ENCODE results near the gene TAGAP. TPM values are rescaled to one million over a fixed set of nuclear protein-coding genes. Genes with fewer than 3 reads are reported as not detected.

The TAGAP gene
- total and polyA plus RNA-seq, 4 donors = 3.1 to 7.7 (median 3.7) TPM

- Histone ChIP-seq H3K27me3 (ENCODE audit: control insufficient read depth, insufficient read depth, low read length) (peaks cover 5% of the 10 kb centered on the region), H3K36me3 (ENCODE audit: control insufficient read depth, insufficient read depth, low read length) (no peaks in the 10 kb centered on the region), H3K27ac (ENCODE audit: low read depth, low read length) (no peak overlapping the region), H3K4me3 (ENCODE audit: low read depth, low read length) (no peak overlapping the region), H3K4me1 (ENCODE audit: control insufficient read depth, insufficient read depth, low read length) (peaks cover 6% of the 10 kb centered on the region), H3K9me3 (ENCODE audit: control insufficient read depth, insufficient read depth, low read length) (no peaks in the 10 kb centered on the region)
- no peak for DNase-seq (ENCODE audit: low read depth in 4 of 6, low spot score in 6 of 6)
- no CpG with 5 or more reads among the region's 7 CpGs for WGBS (ENCODE audit: insufficient coverage)
These were observed 27.3 kb upstream of the TAGAP start for GRCh38 chr6:159071843-159072769.

- DNase-seq (ENCODE audit: low read depth in 4 of 6, low spot score in 6 of 6) = no peak
- Histone ChIP-seq H3K4me3 (ENCODE audit: low read depth, low read length) (no peak overlapping the region), H3K27me3 (ENCODE audit: control insufficient read depth, insufficient read depth, low read length) (peaks cover 5% of the 10 kb centered on the region), H3K36me3 (ENCODE audit: control insufficient read depth, insufficient read depth, low read length) (no peaks in the 10 kb centered on the region), H3K27ac (ENCODE audit: low read depth, low read length) (no peak overlapping the region), H3K9me3 (ENCODE audit: control insufficient read depth, insufficient read depth, low read length) (no peaks in the 10 kb centered on the region), H3K4me1 (ENCODE audit: control insufficient read depth, insufficient read depth, low read length) (no peaks in the 10 kb centered on the region)
- WGBS (ENCODE audit: insufficient coverage) = 40% methylated on average over 17 of the region's 17 CpGs
These were observed 24.2 kb upstream of the TAGAP start for GRCh38 chr6:159068904-159069578.

- no peak for DNase-seq (ENCODE audit: low read depth in 4 of 6, low spot score in 6 of 6)
- 96% methylated on average over 12 of the region's 12 CpGs for WGBS (ENCODE audit: insufficient coverage)
- no peaks in the 10 kb centered on the region for H3K9me3 ChIP-seq (ENCODE audit: control insufficient read depth, insufficient read depth, low read length)
- H3K27me3 ChIP-seq (ENCODE audit: control insufficient read depth, insufficient read depth, low read length) = peaks cover 5% of the 10 kb centered on the region
- H3K27ac ChIP-seq (ENCODE audit: low read depth, low read length) = no peak overlapping the region
- no peak overlapping the region for H3K4me3 ChIP-seq (ENCODE audit: low read depth, low read length)
- no peaks in the 10 kb centered on the region for H3K36me3 ChIP-seq (ENCODE audit: control insufficient read depth, insufficient read depth, low read length)
- H3K4me1 ChIP-seq (ENCODE audit: control insufficient read depth, insufficient read depth, low read length) = no peaks in the 10 kb centered on the region
These were observed 22.5 kb upstream of the TAGAP start for GRCh38 chr6:159067334-159067733.

- H3K4me1 ChIP-seq (ENCODE audit: control insufficient read depth, insufficient read depth, low read length) = no peaks in the 10 kb centered on the region
- H3K27me3 ChIP-seq (ENCODE audit: control insufficient read depth, insufficient read depth, low read length) = peaks cover 5% of the 10 kb centered on the region
- no peak overlapping the region for H3K4me3 ChIP-seq (ENCODE audit: low read depth, low read length)
- no peaks in the 10 kb centered on the region for H3K36me3 ChIP-seq (ENCODE audit: control insufficient read depth, insufficient read depth, low read length)
- peaks cover under 1% of the 10 kb centered on the region for H3K9me3 ChIP-seq (ENCODE audit: control insufficient read depth, insufficient read depth, low read length)
- no peak overlapping the region for H3K27ac ChIP-seq (ENCODE audit: low read depth, low read length)
- WGBS (ENCODE audit: insufficient coverage) = 84% methylated on average over 3 of the region's 3 CpGs
- no peak for DNase-seq (ENCODE audit: low read depth in 4 of 6, low spot score in 6 of 6)
These were observed 21.7 kb upstream of the TAGAP start for GRCh38 chr6:159066483-159066882.

- no peak for DNase-seq (ENCODE audit: low read depth in 4 of 6, low spot score in 6 of 6)
- no CpG with 5 or more reads among the region's 3 CpGs for WGBS (ENCODE audit: insufficient coverage)
- Histone ChIP-seq H3K27me3 (ENCODE audit: control insufficient read depth, insufficient read depth, low read length) (peaks cover 5% of the 10 kb centered on the region), H3K9me3 (ENCODE audit: control insufficient read depth, insufficient read depth, low read length) (peaks cover 2% of the 10 kb centered on the region), H3K36me3 (ENCODE audit: control insufficient read depth, insufficient read depth, low read length) (no peaks in the 10 kb centered on the region), H3K4me3 (ENCODE audit: low read depth, low read length) (no peak overlapping the region), H3K27ac (ENCODE audit: low read depth, low read length) (no peak overlapping the region), H3K4me1 (ENCODE audit: control insufficient read depth, insufficient read depth, low read length) (no peaks in the 10 kb centered on the region)
These were observed 21.1 kb upstream of the TAGAP start for GRCh38 chr6:159065759-159066329.

GRCh38 chr6:159065091-159065490 is 20.3 kb upstream of the TAGAP start:
- Histone ChIP-seq H3K9me3 (ENCODE audit: control insufficient read depth, insufficient read depth, low read length) (peaks cover 2% of the 10 kb centered on the region), H3K36me3 (ENCODE audit: control insufficient read depth, insufficient read depth, low read length) (no peaks in the 10 kb centered on the region), H3K27me3 (ENCODE audit: control insufficient read depth, insufficient read depth, low read length) (peaks cover 5% of the 10 kb centered on the region), H3K27ac (ENCODE audit: low read depth, low read length) (no peak overlapping the region), H3K4me1 (ENCODE audit: control insufficient read depth, insufficient read depth, low read length) (no peaks in the 10 kb centered on the region), H3K4me3 (ENCODE audit: low read depth, low read length) (no peak overlapping the region)
- 100% methylated on average over 1 of the region's 6 CpGs for WGBS (ENCODE audit: insufficient coverage)
- DNase-seq (ENCODE audit: low read depth in 4 of 6, low spot score in 6 of 6) = no peak

GRCh38 chr6:159064477-159064876 is 19.7 kb upstream of the TAGAP start:
- no peak overlapping the region for H3K27ac ChIP-seq (ENCODE audit: low read depth, low read length)
- peaks cover 5% of the 10 kb centered on the region for H3K27me3 ChIP-seq (ENCODE audit: control insufficient read depth, insufficient read depth, low read length)
- DNase-seq (ENCODE audit: low read depth in 4 of 6, low spot score in 6 of 6) = no peak
- H3K9me3 ChIP-seq (ENCODE audit: control insufficient read depth, insufficient read depth, low read length) = peaks cover 2% of the 10 kb centered on the region
- H3K36me3 ChIP-seq (ENCODE audit: control insufficient read depth, insufficient read depth, low read length) = no peaks in the 10 kb centered on the region
- no peaks in the 10 kb centered on the region for H3K4me1 ChIP-seq (ENCODE audit: control insufficient read depth, insufficient read depth, low read length)
- 59% methylated on average over 7 of the region's 8 CpGs for WGBS (ENCODE audit: insufficient coverage)
- H3K4me3 ChIP-seq (ENCODE audit: low read depth, low read length) = no peak overlapping the region

- WGBS (ENCODE audit: insufficient coverage) = 84% methylated on average over 6 of the region's 6 CpGs
- H3K36me3 ChIP-seq (ENCODE audit: control insufficient read depth, insufficient read depth, low read length) = no peaks in the 10 kb centered on the region
- H3K4me3 ChIP-seq (ENCODE audit: low read depth, low read length) = no peak overlapping the region
- H3K27me3 ChIP-seq (ENCODE audit: control insufficient read depth, insufficient read depth, low read length) = no peaks in the 10 kb centered on the region
- DNase-seq (ENCODE audit: low read depth in 4 of 6, low spot score in 6 of 6) = no peak
- no peak overlapping the region for H3K27ac ChIP-seq (ENCODE audit: low read depth, low read length)
- H3K9me3 ChIP-seq (ENCODE audit: control insufficient read depth, insufficient read depth, low read length) = peaks cover 2% of the 10 kb centered on the region
- no peaks in the 10 kb centered on the region for H3K4me1 ChIP-seq (ENCODE audit: control insufficient read depth, insufficient read depth, low read length)
These were observed 18.8 kb upstream of the TAGAP start for GRCh38 chr6:159063549-159063948.

GRCh38 chr6:159062976-159063375 is 18.2 kb upstream of the TAGAP start:
- H3K9me3 ChIP-seq (ENCODE audit: control insufficient read depth, insufficient read depth, low read length) = peaks cover 2% of the 10 kb centered on the region
- WGBS (ENCODE audit: insufficient coverage) = 86% methylated on average over 1 of the region's 2 CpGs
- H3K36me3 ChIP-seq (ENCODE audit: control insufficient read depth, insufficient read depth, low read length) = no peaks in the 10 kb centered on the region
- no peaks in the 10 kb centered on the region for H3K27me3 ChIP-seq (ENCODE audit: control insufficient read depth, insufficient read depth, low read length)
- H3K27ac ChIP-seq (ENCODE audit: low read depth, low read length) = no peak overlapping the region
- no peaks in the 10 kb centered on the region for H3K4me1 ChIP-seq (ENCODE audit: control insufficient read depth, insufficient read depth, low read length)
- no peak for DNase-seq (ENCODE audit: low read depth in 4 of 6, low spot score in 6 of 6)
- H3K4me3 ChIP-seq (ENCODE audit: low read depth, low read length) = no peak overlapping the region

All from spinal cord (tissue), 10 donors.